Airway epithelial cell (primary cell): ENCODE measurements around the gene HEMK1. TPM values are rescaled to one million over a fixed set of nuclear protein-coding genes. Genes with fewer than 3 reads are reported as not detected.

Experiments
- total RNA-seq: library from RNA; depleted of rRNA; stranded (reverse); fragments of >200 nt; gene quantifications from 2 replicates; pipeline ENCODE4 v1.2.3, GENCODE V29; 2015

The HEMK1 gene
- total RNA-seq, result 14.0 and 15.9 TPM in 2 replicates

DNA sequence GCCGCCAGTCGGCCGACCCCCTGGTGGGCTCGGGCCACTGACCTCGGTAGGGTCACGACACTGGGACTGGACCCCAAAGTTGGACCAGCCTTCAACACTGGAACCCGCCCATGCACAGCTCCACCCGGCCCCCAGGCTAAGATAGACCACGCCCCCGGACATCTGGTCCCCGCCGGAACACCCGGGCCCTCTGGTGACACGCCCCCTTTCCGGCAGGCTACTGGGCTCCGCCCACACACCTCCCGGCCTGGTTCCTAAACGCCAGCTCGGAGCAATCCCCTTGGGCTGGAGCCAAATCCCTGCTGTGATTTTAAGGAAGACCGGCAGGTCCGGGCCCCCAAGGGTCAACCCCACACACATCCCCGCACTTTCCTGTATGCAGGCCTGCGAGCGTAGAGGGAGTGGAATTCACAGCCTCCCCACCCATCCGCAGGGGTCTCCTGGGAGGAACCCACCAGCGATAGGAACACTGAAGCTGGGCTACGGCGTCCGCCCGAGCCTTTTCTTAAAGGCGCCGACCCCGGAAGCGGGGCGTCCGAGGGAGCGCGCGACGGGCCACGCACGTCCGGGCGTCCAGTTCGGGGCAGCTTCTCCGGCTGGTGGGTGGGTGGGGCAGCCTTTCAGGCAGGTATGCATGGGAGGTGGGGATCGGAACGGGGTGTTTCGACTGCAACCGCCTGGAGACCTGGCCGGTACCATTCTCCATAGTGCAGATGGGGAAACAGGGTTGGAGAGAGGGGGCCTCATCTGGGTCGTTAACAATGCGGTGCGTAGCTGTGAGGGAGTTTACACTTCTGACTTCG is at the start of gene HEMK1:
Gene HEMK1, plus strand, starts transcription at position 576 of the 803 bp plus-strand sequence. CDS start 1,583 bp downstream, outside the sequence.

DNA sequence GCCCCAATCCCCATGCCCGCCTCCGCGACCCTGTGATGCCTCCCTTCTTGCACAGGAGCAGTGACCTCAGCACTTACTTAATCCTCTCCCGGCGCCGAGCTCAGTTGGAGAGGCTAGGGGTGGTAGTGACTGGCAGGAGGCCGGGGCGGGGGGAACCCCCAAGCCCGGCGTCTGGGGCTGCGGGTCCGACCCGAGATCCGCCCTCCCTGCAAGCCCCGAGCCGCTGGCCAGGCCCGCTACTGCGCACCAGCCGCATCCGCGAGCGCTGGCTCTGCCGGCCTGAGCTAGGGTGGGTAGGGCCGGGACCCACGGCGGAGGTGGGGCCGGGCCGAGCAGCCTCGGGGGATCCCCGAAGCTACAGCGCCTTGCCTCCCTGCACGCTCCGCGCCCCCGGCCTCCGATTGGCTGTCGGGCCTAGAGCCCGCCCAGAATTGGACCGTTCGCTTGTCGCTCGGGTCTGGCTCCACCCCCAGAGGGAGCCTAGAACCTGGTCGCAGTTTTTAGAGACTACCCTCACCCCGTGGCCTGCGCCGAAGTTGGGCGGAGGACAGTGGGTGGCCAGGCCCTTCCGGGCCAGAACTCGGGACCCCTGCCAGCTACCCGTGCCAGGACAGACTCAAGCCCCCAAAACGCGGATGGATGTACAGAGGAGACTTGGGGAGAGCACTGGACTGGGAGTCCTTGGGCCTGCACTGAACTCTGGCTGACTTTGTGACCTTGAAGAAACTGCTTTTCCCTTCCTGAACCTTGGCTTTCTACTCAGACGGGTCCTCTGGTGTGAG is 1.7 kb upstream of the HEMK1 start, which contains the start of gene C3orf18:
Gene C3orf18, minus strand, starts transcription at position 362 of the 782 bp plus-strand sequence. CDS start 2,048 bp downstream, outside the sequence.

DNA sequence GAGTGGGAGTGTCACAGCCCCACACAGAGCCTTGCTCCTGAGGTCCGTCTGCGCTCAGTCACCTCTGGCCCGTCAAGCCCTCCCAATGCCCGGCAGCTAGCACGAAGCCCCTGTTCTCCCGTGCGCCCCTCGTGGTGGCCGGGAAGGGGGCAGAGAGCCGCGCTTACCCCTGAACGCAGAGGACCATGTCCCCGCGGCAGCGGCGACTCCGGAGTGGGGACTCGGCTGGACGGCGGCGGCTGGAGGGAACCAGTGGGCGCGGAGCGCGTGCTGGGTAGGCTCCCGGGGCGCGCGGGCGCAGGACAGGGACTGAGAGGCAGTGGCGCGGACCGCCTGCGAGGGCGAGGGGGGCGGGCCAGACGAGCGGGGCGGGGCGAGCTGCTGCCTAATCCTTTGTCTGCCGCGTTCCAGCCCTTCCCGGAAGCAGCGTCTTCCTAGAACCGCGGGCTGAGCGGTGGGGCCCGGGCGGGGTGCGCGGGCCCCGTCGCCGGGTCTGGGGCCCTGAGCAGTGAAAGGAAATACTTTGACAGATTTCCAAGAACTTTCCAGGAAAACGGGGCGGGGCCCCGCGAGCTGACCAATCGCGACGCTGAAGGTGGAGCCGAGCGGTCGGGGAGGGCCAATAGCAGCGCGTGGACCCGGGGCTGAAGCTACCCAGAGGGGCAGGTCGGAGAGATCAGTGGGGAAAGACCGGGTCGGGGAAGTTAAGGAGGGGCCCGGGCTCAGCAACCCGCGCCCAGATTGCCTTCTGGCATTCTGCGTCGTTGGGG is 42.3 kb downstream of the HEMK1 start, which contains the start of gene CISH:
Gene CISH, minus strand, starts transcription at position 311 of the 770 bp plus-strand sequence. Its CDS starts 124 bp downstream, at position 187.

DNA sequence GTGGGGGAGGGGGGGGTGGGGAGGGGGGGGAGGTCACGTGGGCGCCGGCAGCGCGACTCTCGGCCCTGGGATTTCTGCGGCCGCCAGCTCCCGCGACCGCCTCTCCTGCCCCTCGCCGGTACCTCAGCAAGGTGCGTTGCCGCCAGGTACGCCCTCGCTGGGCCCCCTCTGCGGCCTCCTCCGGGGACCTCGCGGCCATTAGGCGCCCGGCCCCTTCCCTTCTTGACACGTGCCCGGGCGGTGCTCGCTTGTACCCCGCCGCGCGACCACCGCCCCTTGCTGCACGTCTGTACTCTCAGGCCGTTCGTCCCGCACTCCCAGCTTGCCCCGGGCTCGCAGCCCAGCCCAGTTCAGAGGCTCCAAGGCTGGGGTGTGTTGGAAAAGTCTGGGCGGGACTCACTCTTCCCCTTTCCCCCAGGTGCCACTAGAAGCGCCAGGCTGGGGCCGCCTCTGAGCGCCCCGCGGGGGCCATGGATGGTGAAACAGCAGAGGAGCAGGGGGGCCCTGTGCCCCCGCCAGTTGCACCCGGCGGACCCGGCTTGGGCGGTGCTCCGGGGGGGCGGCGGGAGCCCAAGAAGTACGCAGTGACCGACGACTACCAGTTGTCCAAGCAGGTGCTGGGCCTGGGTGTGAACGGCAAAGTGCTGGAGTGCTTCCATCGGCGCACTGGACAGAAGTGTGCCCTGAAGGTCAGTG is 47.9 kb downstream of the HEMK1 start, which contains the start of gene MAPKAPK3:
Gene MAPKAPK3, plus strand, starts transcription at position 56 of the 696 bp plus-strand sequence. Its CDS starts 415 bp downstream, at position 471.

Other genes with a start within 250 kb of the HEMK1 start
- gene HYAL2, start 246.8 kb upstream of the HEMK1 start, total RNA-seq, result 81.7 and 102 TPM in 2 replicates
- 32.7 and 56.4 TPM in 2 replicates for gene TUSC2, start 241.3 kb upstream of the HEMK1 start, total RNA-seq
- gene RASSF1, start 228.7 kb upstream of the HEMK1 start, total RNA-seq, result 20.2 and 21.0 TPM in 2 replicates
- 1.1 and 1.4 TPM in 2 replicates for gene ZMYND10, start 223.8 kb upstream of the HEMK1 start, total RNA-seq
- 14.7 and 17.4 TPM in 2 replicates for gene NPRL2, start 218.7 kb upstream of the HEMK1 start, total RNA-seq
- 24.9 and 28.8 TPM in 2 replicates for gene CYB561D2, start 218.7 kb upstream of the HEMK1 start, total RNA-seq
- 54.4 and 56.9 TPM in 2 replicates for gene TMEM115, start 210.0 kb upstream of the HEMK1 start, total RNA-seq
- 0.07 TPM in 1 of 2 replicates, not detected in the other for gene CACNA2D2, start 65.9 kb upstream of the HEMK1 start, total RNA-seq
- 1.9 and 2.3 TPM in 2 replicates for gene C3orf18, start 1.8 kb upstream of the HEMK1 start, total RNA-seq
- 4.6 and 6.9 TPM in 2 replicates for gene CISH, start 42.3 kb downstream of the HEMK1 start, total RNA-seq
- 76.5 and 87.9 TPM in 2 replicates for gene MAPKAPK3, start 47.6 kb downstream of the HEMK1 start, total RNA-seq
- gene DOCK3, start 105.4 kb downstream of the HEMK1 start, total RNA-seq, result 0.42 and 0.49 TPM in 2 replicates